GM10248 (cell line): Measurements from ENCODE around the gene ERI3.

Experiments
- CTCF ChIA-PET: fragments of 300-600 bp; sonication (Branson Sonifier 250); formaldehyde crosslinking; extraction: SDS; loops from one replicate; lab custom pipeline; 2021; ENCODE audit warnings: antibody characterized with exemption; lab: Yijun Ruan, JAX
- POLR2A ChIA-PET: fragments of 350-650 bp; sonication (Branson Sonifier 250); formaldehyde crosslinking; extraction: SDS; loops from one replicate; lab custom pipeline; 2020; ENCODE audit warnings: antibody characterized with exemption; lab: Yijun Ruan, JAX
- DNase-seq: peaks from one replicate; pipeline ENCODE4 v3.0.0; 2012; ENCODE audit errors: extremely low spot score
- TF ChIP-seq, protein P1 (sequence below): IDR thresholded peaks from 2 replicates; pipeline ENCODE4 v1.5.1; 2012; ENCODE audit warnings: mild to moderate bottlenecking, low read depth; ENCODE audit errors: extremely low read depth, missing control alignments, control extremely low read depth

The ERI3 gene

DNA sequence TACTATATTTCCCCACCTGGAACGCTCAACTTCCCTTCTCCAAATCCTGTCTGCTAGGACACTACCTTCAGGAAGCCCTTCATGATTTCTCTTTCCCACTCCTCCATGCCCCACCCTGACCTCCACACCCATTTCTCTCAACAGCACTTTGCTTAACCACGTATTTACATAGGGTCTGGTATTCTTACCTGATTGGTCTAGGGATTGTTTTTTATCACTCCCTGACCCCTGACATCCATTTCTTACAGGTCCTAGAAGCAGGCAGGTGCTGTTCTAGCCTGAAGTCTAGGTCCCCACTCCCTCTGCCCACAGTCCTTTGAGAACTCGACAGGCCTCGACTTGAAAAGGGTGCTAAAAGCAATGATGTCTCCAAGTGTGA lies 94.3 kb downstream of the ERI3 start:
- TF ChIP-seq, protein P1, sequence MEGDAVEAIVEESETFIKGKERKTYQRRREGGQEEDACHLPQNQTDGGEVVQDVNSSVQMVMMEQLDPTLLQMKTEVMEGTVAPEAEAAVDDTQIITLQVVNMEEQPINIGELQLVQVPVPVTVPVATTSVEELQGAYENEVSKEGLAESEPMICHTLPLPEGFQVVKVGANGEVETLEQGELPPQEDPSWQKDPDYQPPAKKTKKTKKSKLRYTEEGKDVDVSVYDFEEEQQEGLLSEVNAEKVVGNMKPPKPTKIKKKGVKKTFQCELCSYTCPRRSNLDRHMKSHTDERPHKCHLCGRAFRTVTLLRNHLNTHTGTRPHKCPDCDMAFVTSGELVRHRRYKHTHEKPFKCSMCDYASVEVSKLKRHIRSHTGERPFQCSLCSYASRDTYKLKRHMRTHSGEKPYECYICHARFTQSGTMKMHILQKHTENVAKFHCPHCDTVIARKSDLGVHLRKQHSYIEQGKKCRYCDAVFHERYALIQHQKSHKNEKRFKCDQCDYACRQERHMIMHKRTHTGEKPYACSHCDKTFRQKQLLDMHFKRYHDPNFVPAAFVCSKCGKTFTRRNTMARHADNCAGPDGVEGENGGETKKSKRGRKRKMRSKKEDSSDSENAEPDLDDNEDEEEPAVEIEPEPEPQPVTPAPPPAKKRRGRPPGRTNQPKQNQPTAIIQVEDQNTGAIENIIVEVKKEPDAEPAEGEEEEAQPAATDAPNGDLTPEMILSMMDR = no peak
- DNase-seq = no peak
- ChIA-PET CTCF (interaction anchor here (1.4 to 2.0 kb wide), 2 partner anchors 14 to 23 kb away, joined by 3 to 5 read pairs; no protein-coding TSS in a partner anchor), POLR2A (no interaction called here)

- TF ChIP-seq, protein P1 = no peak
- no peak for DNase-seq
- ChIA-PET CTCF (interaction anchor here (2.4 kb wide), 1 partner anchor 41 kb away, joined by 8 read pairs; no protein-coding TSS in a partner anchor), POLR2A (no interaction called here)
Measured at GRCh38 chr1:44259090-44259489, 96.0 kb downstream of the ERI3 start.

DNA sequence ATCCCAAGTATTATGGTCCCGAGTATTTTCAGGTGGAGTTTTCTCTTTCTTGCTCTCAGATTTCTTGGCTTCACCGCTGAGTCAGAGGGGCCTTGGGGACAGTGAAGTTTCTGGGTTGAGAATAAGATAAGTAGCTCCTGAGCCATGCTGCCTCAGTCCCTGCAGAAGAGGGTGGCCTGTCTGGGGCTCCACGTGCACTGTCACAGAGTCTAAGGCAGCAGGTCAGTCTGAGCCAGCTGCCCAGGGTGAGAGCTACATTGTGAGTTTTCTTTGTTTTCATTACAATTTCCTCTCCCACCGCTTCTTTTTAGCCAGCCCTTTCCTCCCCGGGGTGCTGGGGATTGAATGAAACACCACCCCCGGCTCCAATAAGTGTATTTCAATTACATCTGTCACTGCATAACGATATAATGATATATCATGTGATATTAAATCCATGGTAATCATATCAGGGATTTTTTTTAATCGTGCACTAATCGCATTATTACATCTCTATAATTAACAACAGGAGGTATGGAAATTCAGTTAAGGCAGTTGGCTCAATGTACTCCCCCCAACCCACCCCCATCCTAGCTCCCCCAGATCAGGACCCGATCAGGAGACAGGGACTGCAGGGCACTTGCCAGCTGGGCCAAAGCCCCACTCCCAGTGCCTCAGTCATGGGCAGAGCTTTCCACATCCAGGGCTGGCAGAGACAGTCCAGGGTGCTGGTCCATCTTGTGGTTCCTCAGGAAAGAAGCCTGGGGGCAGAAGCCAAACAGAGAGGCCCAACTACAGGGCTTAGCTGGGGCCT lies 98.1 kb downstream of the ERI3 start:
- POLR2A ChIA-PET = no interaction called here
- CTCF ChIA-PET = interaction anchor here (1.0 to 2.7 kb wide), 8 partner anchors 9 to 96 kb away, joined by 3 to 8 read pairs (median 3); no protein-coding TSS in a partner anchor
- TF ChIP-seq, protein P1 = no peak
- no peak for DNase-seq

GRCh38 chr1:44254392-44254910 lies 100.6 kb downstream of the ERI3 start:
- CTCF ChIA-PET = interaction anchor here (2.3 kb wide), 1 partner anchor 37 kb away, joined by 6 read pairs; no protein-coding TSS in a partner anchor
- POLR2A ChIA-PET = no interaction called here

DNA sequence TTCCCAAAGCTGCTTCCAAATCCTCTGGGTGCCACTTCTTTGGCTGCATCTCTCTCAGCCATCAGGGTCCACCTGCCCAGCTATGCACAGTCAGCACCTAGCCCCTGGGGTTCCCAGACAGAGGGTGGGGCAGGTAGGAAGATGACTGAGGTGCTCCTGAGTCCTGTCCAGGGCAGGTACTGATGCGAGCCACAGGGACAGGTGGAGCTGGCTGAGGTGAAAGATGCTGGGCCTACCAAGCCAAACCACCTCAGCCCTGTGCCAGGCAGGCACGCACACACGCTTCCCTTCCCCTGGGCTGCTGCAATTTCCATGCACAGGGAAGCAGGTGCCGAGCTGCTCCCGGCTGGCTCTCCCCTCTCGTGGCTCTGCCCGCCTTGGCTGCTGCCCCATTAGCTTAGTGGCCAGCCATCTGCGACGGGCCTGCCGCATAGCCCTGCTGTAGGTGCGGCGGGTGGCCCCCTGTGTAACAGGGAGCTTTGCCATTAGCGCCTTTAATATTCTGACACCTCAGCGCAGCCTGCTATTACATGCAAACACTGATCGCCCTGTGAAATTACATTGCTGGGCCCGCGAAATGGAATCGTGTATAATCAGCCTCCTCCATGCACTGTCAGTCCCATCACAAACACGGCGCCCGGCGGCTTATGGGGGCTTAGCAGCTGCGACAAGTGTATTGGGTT lies 102.9 kb downstream of the ERI3 start:
- CTCF ChIA-PET = interaction anchor here (0.8 to 5.0 kb wide), 4 partner anchors 13 to 35 kb away, joined by 3 to 16 read pairs (median 5); no protein-coding TSS in a partner anchor
- DNase-seq = no peak
- TF ChIP-seq, protein P1 = no peak
- POLR2A ChIA-PET = no interaction called here

More at GRCh38 chr1:44254392-44254910, 100.6 kb downstream of the ERI3 start:
- DNase-seq = no peak
- TF ChIP-seq, protein P1 = no peak

DNA sequence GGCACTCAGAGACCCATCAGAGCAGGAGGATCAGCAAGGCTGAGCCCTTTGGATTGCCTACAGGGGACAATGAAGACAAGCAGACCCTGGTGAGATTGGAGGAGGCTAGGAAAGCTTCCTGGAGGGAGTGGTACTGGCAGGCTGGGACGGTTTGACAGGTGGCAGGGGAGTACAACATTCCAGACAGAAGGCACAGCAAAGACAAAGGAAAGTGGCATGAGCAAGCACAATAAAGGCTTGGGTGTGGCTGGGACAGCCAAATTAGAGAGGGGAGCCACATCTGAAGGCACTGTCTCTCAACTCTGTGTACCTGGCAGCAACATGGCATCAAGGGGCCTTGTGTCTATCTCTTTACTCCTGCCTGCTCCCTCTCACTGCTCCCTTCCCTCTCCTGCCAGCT lies 103.6 kb downstream of the ERI3 start:
- CTCF ChIA-PET = interaction anchor here (1.6 to 5.0 kb wide), 2 partner anchors 13 to 21 kb away, joined by 4 to 16 read pairs; no protein-coding TSS in a partner anchor
- TF ChIP-seq, protein P1 = no peak

More for the DNA sequence above, 103.6 kb downstream of the ERI3 start:
- POLR2A ChIA-PET = no interaction called here
- no peak for DNase-seq
